ENCODE data around the gene IL15.
"Not testable (repeated sequence)": the region's sequence is repeated elsewhere in the genome, so short reads cannot be mapped to it uniquely, and the experiment has no call there.

GRCh38 chr4:141751806-141752205 is 115.4 kb downstream of the IL15 start:
- TF ChIP-seq CTCF, POLR2A, POLR2AphosphoS5 (IDR thresholded peaks at IDR 0.05): not testable (repeated sequence)
